SK-N-SH (cell line): ENCODE measurements around the gene MAU2.
A peak's percentile ranks its signal among the peaks of the same experiment; 100 is the strongest.

Experiments
- CTCF ChIP-seq: fragments of 200-600 bp; sonication (generic); IDR thresholded peaks from 2 replicates; pipeline ENCODE4 v1.6.1; 2017; ENCODE audit warnings: antibody characterized with exemption, mild to moderate bottlenecking, moderate library complexity
- EZH2phosphoT487 ChIP-seq: fragments of 200-600 bp; sonication (generic); IDR thresholded peaks from 2 replicates; pipeline ENCODE4 v1.6.1; 2017; ENCODE audit warnings: low read depth, mixed run types, mild to moderate bottlenecking, antibody characterized with exemption, moderate library complexity, borderline replicate concordance
- GATA2 ChIP-seq: sonication (generic); formaldehyde crosslinking; IDR thresholded peaks from 2 replicates; pipeline ENCODE4 v1.5.0; 2020; ENCODE audit warnings: mild to moderate bottlenecking, missing genetic modification reagents
- IRF3 ChIP-seq: fragments of 150-350 bp; IDR thresholded peaks from 2 replicates; pipeline ENCODE4 v1.6.1; 2016; ENCODE audit warnings: mild to moderate bottlenecking, low read depth, low read length
- NFIC ChIP-seq: IDR thresholded peaks from 2 replicates; pipeline ENCODE4 v1.4.0; 2012; ENCODE audit warnings: borderline replicate concordance
- NRF1 ChIP-seq: IDR thresholded peaks from 2 replicates; pipeline ENCODE4 v1.6.1; 2012; ENCODE audit warnings: low read depth, mild to moderate bottlenecking, low read length
- POLR2AphosphoS5 ChIP-seq: IDR thresholded peaks from 2 replicates; pipeline ENCODE4 v1.6.1; 2012; ENCODE audit warnings: low read depth, low read length
- RAD21 ChIP-seq: IDR thresholded peaks from 2 replicates; pipeline ENCODE4 v1.6.1; 2012; ENCODE audit warnings: mild to moderate bottlenecking, low read length
- RCOR1 ChIP-seq: fragments of 150-350 bp; IDR thresholded peaks from 2 replicates; pipeline ENCODE4 v1.6.1; 2017; ENCODE audit warnings: antibody characterized with exemption, low read length
- REST ChIP-seq: IDR thresholded peaks from 2 replicates; pipeline ENCODE4 v1.6.1; 2012; ENCODE audit warnings: mild to moderate bottlenecking, low read depth, low read length, moderate library complexity
- SMC3 ChIP-seq: IDR thresholded peaks from 2 replicates; pipeline ENCODE4 v1.6.1; 2012; ENCODE audit warnings: low read depth, low read length, improper control_type of control experiment
- TCF12 ChIP-seq: IDR thresholded peaks from 2 replicates; pipeline ENCODE4 v1.4.0; 2012
- TF ChIP-seq, protein P1 (sequence below): IDR thresholded peaks from 2 replicates; pipeline ENCODE4 v1.4.0; 2012; ENCODE audit warnings: low read depth

GRCh38 chr19:19361075-19361594 lies 40.5 kb downstream of the MAU2 start:
- TF ChIP-seq EZH2phosphoT487 (no peak), SMC3 (peak; percentile 47; the same call in 1 of the 2 replicates), REST (no peak), POLR2AphosphoS5 (no peak), CTCF (peak; percentile 76), RAD21 (peak; percentile 55), NFIC (no peak), RCOR1 (no peak), NRF1 (no peak), TCF12 (peak; percentile 37; the same call in 1 of the 2 replicates), IRF3 (no peak), GATA2 (CRISPR knock-in tag) (no peak)
- TF ChIP-seq, protein P1, sequence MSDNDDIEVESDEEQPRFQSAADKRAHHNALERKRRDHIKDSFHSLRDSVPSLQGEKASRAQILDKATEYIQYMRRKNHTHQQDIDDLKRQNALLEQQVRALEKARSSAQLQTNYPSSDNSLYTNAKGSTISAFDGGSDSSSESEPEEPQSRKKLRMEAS = peak; percentile 95
